ENCODE results near the gene SEPTIN2. TPM values are rescaled to one million over a fixed set of nuclear protein-coding genes. Genes with fewer than 3 reads are reported as not detected.

The SEPTIN2 gene
- total and polyA plus RNA-seq, 2 donors (not counting 3 experiments of a cell fraction or from before 2014, with no cell fraction given) = 427 to 512 TPM

DNA sequence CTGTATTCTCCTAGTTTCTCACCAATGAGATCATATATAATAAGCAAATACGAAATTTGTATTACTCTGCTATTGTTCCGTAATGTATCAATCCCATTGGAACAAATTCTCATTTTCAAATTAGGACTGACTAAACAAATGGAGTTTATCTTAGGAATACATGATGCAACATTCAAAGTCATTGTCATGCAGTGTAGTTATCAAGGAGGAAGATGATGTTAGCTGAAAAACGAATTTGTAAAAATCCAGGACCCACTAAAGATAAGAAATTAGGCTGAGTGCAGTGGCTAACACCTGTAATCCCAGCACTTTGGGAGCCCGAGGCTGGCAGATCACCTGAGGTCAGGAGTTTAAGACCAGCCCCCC is 14.9 kb downstream of the SEPTIN2 start:
- DNase-seq (ENCODE audit: low read depth, low spot score) (no peak), FAIRE-seq (no peak)
- H3K4me3 ChIP-seq (replicated peaks in 1 of 3; ENCODE audit: insufficient read depth in 1 of 3, low read depth in 1 of 3, low read length in 3 of 3) = no peak overlapping the region
- H3K9me3 ChIP-seq (replicated peaks; ENCODE audit: control insufficient read depth, insufficient read depth, low read length) = no peaks in the 10 kb centered on the region
- H3K4me2 ChIP-seq (ENCODE audit: insufficient read depth, low read length) = no peak overlapping the region
- intact Hi-C loops (cut with micrococcal nuclease) (no loop called here), dilution Hi-C loops (cut with MboI; ENCODE audit: extremely low pct_ligation_motif_present, low sequenced_read_pairs) (no loop called here)
- no peaks in the 10 kb centered on the region for H3K4me1 ChIP-seq (ENCODE audit: control insufficient read depth, extremely low read depth, insufficient read depth, low read length)
- ChIA-PET POLR2A (no interaction called here), CTCF (no interaction called here)
- H2AFZ ChIP-seq (ENCODE audit: low read depth, low read length) = no peak overlapping the region
- TF ChIP-seq GATA2 (IDR thresholded peaks at IDR 0.05; ENCODE audit: insufficient read depth, insufficient read length, low read depth, low read length) (no peak), JUN (IDR thresholded peaks at IDR 0.05; ENCODE audit: borderline replicate concordance, insufficient read depth, insufficient read length, low read depth) (no peak), EZH2 (IDR thresholded peaks at IDR 0.05; ENCODE audit: borderline replicate concordance, low read depth, low read length, severe bottlenecking) (no peak), FOS (IDR thresholded peaks at IDR 0.05; ENCODE audit: borderline replicate concordance, insufficient read depth, low read length) (no peak), POLR2A (IDR thresholded peaks at IDR 0.05; ENCODE audit: low read depth, low read length) (no peak), POLR2AphosphoS5 (IDR thresholded peaks at IDR 0.05; ENCODE audit: insufficient read depth, low read depth, low read length) (no peak), MYC (IDR thresholded peaks at IDR 0.05; ENCODE audit: low read depth, low read length) (no peak)
- TF ChIP-seq, protein P1, sequence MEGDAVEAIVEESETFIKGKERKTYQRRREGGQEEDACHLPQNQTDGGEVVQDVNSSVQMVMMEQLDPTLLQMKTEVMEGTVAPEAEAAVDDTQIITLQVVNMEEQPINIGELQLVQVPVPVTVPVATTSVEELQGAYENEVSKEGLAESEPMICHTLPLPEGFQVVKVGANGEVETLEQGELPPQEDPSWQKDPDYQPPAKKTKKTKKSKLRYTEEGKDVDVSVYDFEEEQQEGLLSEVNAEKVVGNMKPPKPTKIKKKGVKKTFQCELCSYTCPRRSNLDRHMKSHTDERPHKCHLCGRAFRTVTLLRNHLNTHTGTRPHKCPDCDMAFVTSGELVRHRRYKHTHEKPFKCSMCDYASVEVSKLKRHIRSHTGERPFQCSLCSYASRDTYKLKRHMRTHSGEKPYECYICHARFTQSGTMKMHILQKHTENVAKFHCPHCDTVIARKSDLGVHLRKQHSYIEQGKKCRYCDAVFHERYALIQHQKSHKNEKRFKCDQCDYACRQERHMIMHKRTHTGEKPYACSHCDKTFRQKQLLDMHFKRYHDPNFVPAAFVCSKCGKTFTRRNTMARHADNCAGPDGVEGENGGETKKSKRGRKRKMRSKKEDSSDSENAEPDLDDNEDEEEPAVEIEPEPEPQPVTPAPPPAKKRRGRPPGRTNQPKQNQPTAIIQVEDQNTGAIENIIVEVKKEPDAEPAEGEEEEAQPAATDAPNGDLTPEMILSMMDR (IDR thresholded peaks at IDR 0.05; ENCODE audit: extremely low read depth in 1 of 2, insufficient read depth in 1 of 2, low read depth in 1 of 2, low read length in 2 of 2) = no peak
- TF ChIP-seq, protein P2, sequence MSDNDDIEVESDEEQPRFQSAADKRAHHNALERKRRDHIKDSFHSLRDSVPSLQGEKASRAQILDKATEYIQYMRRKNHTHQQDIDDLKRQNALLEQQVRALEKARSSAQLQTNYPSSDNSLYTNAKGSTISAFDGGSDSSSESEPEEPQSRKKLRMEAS (IDR thresholded peaks at IDR 0.05; ENCODE audit: insufficient read depth, insufficient read length) = no peak
- no peak overlapping the region for H3K27ac ChIP-seq (ENCODE audit: insufficient read depth, low read depth, low read length)
- no TSS peak for BruUV-seq (replicated peaks)
- no peaks in the 10 kb centered on the region for H3K9me1 ChIP-seq (replicated peaks; ENCODE audit: control insufficient read depth, extremely low read depth, insufficient read depth, low read length)
- H3K27me3 ChIP-seq (ENCODE audit: control insufficient read depth in 2 of 2, insufficient read depth in 2 of 2, low read length in 2 of 2) = no peaks in the 10 kb centered on the region
- peaks cover 18 to 25% of the 10 kb centered on the region in 2 experiments for H3K36me3 ChIP-seq (ENCODE audit: control insufficient read depth in 2 of 2, extremely low read depth in 1 of 2, insufficient read depth in 2 of 2, low read length in 2 of 2)
- peaks cover 41% of the 10 kb centered on the region for H3K79me2 ChIP-seq (ENCODE audit: control insufficient read depth, insufficient read depth, low read length)
- peaks cover 2% of the 10 kb centered on the region for H4K20me1 ChIP-seq (replicated peaks; ENCODE audit: control insufficient read depth, extremely low read depth, insufficient read depth, low read length)
- H3K9ac ChIP-seq (replicated peaks; ENCODE audit: extremely low read depth, insufficient read depth, low read length) = no peak overlapping the region
